ENCODE measurements around the gene SLC25A48.

- TF ChIP-seq, protein P1, sequence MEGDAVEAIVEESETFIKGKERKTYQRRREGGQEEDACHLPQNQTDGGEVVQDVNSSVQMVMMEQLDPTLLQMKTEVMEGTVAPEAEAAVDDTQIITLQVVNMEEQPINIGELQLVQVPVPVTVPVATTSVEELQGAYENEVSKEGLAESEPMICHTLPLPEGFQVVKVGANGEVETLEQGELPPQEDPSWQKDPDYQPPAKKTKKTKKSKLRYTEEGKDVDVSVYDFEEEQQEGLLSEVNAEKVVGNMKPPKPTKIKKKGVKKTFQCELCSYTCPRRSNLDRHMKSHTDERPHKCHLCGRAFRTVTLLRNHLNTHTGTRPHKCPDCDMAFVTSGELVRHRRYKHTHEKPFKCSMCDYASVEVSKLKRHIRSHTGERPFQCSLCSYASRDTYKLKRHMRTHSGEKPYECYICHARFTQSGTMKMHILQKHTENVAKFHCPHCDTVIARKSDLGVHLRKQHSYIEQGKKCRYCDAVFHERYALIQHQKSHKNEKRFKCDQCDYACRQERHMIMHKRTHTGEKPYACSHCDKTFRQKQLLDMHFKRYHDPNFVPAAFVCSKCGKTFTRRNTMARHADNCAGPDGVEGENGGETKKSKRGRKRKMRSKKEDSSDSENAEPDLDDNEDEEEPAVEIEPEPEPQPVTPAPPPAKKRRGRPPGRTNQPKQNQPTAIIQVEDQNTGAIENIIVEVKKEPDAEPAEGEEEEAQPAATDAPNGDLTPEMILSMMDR (IDR thresholded peaks at IDR 0.05), result no peak
- no peak for TF ChIP-seq POLR2A (IDR thresholded peaks at IDR 0.05)
- TF ChIP-seq EP300 (IDR thresholded peaks at IDR 0.05), result no peak
These were observed 81.1 kb downstream of the SLC25A48 start for GRCh38 chr5:135915466-135916001.

All from ovary (tissue), 3 donors.